Measurements from ENCODE around the gene TMEM132C.

Gene TMEM132C

DNA sequence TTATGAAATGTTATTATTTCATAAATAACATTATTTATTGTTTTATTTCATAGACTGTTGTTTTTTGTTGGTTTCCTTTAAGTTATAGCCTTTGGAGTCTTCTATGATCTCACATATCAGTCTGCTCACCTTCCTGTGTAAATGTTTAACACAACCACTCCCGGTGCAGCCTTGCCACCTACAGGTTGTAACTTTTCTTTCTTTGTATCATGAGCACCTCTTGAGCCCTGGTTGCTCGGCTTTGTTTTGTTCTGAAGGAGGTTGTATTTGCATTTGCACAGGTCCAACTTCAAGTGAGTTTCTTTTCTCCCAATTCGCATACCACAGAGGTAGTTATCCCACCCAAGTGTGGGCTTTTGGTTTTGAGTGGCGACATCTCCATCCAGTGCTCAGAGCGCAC lies 435.4 kb downstream of the TMEM132C start:
- DNase-seq (ENCODE audit: low read depth in 3 of 3, low spot score in 1 of 3): no peak

DNA sequence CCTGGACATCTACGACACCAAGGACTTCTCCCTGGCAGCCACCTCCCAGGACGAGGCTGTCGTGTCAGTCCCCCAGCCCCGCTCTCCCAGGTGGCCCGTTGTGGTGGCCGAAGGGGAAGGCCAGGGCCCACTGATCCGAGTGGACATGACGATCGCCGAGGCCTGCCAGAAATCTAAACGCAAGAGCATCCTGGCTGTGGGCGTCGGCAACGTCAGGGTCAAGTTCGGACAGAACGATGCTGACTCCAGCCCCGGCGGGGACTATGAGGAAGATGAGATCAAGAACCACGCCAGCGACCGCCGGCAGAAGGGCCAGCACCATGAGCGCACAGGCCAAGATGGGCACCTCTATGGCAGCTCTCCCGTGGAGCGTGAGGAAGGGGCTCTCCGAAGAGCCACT lies 438.2 kb downstream of the TMEM132C start:
- no peak for DNase-seq (ENCODE audit: low read depth in 3 of 3, low spot score in 1 of 3)

DNA sequence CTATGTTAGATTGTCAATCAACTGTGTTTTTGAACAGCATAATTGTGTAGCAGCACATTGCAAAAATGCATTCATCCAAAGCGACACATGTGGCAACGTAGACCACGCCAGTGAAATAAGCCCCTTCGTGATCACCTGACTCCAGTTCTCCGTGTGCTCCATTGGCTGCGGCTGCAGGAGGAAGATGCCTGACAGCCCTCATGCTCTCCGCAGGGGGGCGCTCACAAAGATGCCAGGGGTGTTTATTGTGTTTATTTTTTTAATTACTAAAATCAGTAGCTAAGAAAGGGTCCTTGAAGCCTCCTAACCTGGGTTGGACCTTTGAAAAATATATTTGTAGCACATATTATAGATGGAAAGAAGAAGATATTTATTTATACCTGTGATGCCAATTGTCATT lies 440.5 kb downstream of the TMEM132C start:
- DNase-seq (ENCODE audit: low read depth in 3 of 3, low spot score in 1 of 3): no peak

DNA sequence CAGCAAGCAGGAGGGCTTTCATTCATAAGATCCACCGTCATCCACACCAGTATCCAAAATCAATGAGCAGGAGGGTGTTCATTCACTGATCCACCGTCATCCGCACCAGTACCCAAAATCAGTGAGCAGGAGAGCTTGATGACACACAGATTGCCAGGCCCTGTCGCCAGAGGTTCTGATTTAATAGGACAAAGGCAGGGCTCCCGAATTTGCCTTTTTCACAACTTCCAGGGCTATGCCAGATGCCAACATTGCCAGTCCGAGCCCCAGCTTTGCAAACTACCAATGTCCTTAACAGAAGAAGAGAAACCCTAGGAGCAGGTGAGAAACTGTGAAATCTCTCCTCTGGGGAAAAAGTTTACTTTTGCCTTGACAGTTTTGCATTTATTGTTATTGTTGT lies 441.8 kb downstream of the TMEM132C start:
- DNase-seq (ENCODE audit: low read depth in 3 of 3, low spot score in 1 of 3): no peak

DNA sequence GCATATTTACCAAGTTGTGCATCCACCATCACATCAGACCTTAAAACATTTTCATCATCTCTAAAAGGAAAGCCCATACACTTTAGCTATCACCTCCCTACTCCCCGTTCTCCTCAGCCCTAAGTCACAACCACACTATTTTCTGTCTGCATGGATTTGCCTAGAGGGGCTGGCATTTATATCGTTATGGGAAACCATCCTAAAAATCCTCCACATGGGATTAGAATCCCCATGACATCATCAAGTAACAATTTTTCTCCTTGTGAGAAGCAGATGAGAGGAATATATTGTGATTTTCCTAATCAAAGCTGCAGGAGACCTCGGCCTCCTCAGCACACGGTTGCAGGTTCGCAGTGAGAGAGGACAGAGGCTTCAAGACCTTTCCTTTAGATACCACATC lies 442.7 kb downstream of the TMEM132C start:
- DNase-seq (ENCODE audit: low read depth in 3 of 3, low spot score in 1 of 3): no peak

DNA sequence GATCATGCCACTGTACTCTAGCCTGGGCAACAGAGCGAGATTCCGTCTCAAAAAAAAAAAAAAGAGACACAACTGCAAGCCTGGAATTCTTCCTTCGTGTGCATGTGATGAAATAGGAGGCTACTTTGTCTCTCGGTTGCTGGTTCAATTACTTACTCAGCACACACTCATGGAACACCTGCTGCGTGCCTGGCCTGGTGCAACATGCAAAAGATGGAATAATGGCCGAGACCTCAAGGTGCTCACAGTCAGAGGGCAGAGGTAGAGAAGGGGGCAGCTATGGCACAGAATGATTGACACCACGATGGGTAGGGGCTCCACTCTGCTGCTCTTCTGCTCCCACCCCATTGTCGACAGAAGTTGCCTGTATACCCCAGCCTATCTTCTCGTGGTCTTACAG lies 444.5 kb downstream of the TMEM132C start:
- DNase-seq (ENCODE audit: low read depth in 3 of 3, low spot score in 1 of 3): no peak

DNA sequence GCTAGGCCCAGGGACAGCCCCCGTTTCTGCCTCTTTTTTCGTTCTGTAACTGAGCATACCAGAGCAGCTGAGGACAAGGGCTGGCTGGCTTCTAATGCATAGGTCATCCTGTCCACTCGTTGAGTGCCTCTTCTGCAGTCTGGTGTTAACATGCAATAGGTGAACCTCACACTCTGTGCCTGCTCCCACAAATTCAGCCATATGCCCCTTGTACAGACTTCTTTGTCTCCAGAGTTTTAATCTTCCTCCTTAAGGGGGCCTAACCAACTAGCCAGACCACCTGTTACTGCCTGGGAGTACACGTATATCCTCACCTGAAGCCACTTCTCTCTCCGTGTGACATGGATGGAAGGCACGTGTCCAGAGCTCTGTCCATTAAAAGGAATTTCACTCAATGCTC lies 445.7 kb downstream of the TMEM132C start:
- no peak for DNase-seq (ENCODE audit: low read depth in 3 of 3, low spot score in 1 of 3)

DNA sequence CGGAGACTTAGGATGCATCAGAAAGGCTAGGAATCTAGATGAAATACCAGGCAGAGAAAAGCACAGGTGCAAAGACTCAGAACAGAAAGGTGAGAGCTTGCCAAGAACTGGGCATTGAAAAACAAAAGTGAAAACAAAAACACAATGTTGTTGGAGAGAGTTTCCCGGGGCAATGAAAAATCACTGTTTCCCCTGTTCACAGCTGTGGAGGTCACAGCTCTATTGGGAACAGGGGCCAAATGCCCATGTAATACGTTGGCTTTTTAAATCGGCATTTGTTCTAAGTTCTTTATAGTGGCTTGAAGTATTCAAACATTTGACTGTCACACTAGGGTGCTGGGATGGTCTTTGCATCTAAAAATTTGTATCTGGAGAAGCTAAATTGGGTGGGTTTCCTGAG lies 448.5 kb downstream of the TMEM132C start:
- no peak for DNase-seq (ENCODE audit: low read depth in 3 of 3, low spot score in 1 of 3)

DNA sequence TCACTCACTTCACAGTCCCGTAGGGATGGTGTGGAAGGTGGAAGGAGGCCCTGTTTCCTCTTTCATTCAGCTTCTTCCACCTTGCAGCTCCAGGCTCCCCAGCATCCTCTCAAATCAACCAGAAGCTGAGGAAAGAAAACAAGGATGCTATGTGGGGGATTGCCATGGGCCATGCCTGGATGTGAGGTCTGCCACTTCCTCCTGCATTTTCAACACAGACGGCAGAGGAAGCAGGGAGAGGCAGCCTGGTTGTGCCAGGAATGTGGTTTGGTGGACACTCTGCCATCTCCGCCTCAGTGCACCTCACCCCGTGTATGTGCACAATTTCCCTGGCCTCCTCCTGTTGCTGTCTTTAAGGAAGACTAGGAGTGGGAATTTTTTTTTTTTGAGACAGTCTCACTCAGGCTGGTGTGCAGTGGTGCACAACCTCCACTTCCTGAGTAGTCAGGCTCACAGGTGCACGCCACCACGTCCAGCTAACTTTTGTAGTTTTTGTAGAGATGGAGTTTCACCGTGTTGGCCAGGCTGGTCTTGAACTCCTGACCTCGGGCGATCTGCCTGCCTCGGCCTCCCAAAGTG lies 457.6 kb downstream of the TMEM132C start:
- DNase-seq (ENCODE audit: low read depth in 3 of 3, low spot score in 1 of 3): no peak

DNA sequence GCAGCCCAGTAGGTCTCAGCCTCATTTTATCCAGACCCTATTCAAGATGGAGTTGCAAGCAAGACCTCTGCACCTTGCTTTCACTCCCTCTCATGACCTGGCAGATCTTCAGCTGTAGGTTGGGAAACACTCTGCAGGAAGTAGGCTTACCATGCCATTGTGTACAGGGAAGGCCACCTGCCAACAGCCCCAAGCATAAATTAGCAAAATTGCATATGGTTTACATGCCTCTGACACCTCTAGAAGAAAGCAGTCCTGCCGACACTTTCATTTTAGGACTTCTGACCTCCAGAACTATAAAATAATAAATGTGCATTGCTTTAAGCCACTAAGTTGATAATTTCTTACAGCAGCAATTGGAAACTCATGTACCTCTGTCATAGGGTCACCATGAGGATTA lies 459.9 kb downstream of the TMEM132C start:
- DNase-seq (ENCODE audit: low read depth in 3 of 3, low spot score in 1 of 3): no peak

DNA sequence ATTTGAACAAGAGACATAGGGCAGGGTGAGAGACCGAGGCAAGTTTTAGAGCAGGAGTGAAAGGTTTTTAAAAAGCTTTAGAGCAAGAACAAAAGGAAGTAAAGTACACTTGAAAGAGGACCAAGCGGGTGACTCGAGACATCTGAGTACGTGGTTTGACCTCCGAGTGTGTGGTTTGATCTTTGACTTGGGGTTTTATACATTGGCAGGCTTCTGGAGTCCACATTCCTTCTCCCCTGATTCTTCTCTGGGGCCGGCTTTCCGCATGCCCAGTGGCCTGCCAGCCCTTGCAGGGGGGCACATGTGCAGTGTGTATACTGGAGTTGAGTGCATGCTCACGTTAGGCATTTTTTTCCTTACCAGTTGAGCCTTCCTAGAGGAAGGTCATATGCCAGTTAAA lies 460.5 kb downstream of the TMEM132C start:
- no peak for DNase-seq (ENCODE audit: low read depth in 3 of 3, low spot score in 1 of 3)

DNA sequence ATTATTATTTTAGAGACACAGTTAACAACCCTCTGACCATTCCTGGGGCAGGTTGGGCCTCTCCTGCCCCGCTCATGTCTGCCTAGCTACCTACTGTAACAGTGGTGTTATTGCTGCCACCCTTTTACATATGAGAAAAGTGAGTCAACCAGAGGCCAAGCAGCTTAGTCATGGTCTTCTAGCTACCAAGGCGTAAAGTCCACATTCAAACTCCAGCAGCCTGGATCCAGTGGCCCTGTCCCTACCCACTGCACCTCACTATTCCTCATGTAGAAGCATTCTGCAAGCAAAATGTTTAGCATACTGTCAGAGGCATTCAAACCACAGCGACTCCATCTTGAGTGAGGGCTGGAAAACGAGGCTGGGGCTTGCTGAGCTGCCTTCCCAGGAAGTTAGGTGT lies 461.0 kb downstream of the TMEM132C start:
- no peak for DNase-seq (ENCODE audit: low read depth in 3 of 3, low spot score in 1 of 3)

DNA sequence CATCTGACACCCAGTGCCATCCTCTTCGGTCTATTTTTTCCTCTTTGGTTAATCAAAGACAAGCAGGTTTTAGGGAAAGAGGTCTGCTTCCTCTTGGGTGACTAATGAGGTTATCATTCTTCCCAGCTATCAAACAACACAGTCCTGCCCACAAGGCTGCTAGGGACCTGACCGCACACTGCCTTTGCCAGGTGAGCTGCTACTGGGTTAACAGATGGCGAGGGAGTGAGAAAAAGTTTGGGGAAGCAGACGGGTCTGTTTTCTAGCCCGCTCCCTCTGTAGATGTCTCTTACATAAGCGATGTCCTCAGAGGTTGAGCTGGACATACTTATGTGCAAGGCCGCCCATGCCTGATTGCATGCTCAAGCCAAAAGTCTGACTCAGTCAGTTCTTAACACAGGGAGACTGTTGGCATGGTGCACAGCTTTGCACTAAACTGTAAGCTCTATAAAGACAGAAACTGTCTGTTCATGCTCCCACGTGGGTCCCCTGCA lies 462.7 kb downstream of the TMEM132C start:
- DNase-seq (ENCODE audit: low read depth in 3 of 3, low spot score in 1 of 3): no peak

DNA sequence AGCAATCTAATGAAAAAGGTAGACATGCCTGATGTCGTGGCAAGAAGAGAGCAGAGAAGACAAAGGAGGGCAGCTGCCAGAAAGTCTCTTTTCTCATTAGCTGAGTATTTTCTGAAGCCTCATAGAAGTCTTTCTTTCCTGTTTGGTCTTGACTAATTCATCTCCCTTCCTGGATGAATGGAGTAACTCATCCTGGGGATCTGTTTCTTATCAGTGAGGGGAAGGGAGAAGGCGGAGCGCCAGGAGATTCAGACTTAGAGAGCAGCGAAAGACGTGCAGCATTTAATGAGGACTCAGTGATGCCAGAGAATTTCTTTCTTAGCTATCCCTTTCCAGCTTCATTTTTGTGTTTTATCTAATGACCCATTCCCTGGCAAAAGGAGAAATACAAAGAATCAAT lies 467.4 kb downstream of the TMEM132C start:
- no peak for DNase-seq (ENCODE audit: low read depth in 3 of 3, low spot score in 1 of 3)

DNA sequence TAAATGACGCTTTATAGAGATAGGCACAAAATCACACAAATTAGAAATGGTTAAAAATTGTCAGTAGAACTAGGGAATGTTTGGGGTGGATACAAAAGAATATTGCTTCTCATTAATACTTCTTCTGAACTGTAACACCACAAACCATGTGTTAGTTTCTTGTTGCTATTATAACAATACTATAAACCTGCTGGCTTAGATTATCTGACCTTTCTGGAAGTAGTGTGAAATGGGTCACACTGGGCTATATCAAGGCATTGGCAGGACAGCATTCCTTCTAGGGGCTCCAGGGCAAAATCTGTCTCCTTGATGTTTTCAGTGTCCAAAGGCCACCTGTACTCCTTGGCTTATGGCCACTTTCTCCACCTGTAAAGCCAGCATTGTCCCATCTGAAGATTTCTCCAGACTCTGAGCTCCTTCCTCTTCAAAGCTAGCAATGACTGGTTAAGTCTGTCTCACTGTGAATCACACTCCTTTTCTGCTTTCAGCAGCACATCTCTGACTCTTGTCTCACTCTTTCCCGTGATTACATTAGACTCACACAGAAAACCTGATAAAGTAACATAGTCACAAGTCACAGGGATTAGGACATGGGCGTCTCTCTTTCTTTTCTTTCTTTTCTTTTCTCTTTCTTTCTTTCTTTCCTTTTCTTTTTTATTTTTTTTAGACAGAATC lies 470.5 kb downstream of the TMEM132C start:
- no peak for DNase-seq (ENCODE audit: low read depth in 3 of 3, low spot score in 1 of 3)

DNA sequence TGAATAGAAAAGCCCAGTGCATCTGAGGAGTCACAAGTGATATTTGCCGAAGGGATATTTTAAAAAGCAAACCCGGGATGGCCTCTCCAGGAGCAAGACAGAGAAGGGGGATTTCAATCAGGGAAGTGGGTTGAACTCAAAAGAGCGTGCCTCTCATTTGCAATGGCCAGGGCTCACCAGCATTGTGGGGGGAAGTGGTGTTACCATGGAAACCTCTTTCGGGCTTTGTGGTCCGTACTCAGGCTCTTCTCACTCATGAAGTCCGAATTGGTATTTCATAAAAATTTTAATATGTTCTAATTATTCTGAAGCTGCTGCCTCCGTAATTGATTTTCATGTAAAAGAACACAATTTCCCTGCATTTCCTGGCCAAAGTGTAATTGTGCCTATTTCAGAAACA lies 476.9 kb downstream of the TMEM132C start:
- DNase-seq (ENCODE audit: low read depth in 3 of 3, low spot score in 1 of 3): no peak

DNA sequence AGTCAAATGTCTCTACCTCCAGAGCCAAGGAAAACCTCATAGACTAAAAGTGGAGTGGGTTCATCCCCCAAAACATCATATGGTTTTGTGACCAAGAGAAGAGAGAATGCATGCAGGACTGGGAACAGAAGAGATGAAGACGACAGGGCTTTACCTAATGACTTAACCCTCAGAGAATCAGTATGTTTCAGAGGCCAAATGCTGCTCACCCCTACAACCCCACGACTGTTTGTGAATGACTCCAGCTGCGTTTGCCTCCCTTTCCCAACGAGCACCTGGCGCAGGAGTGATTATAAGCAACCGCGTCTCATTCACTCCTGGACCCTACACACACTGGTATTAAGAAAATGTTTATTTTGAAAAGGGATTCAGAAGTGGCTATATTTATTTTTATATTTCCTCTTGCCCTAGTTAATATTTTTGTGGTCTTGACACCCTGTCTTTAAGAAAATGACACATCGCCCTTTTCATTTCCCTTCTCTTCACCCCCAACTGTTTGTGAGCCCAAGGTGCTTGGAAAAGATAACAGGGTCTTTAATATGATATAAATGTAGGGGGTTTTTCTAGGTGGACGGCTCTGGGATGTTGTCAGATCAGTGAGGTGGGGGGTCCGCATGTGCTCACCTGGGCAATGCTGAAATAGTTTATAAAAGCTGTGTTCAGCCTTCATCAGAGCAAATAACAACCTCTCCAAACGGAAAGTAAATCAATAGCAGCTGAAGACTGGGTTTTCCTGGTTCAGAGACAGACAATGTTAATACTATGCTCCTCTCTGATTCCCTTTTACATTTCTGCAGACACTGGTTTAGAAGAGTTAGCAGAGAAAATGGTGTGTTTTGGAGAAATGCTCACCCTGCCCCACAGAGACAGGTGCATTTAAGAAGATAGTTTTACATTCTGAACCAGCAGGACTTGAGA lies 479.1 kb downstream of the TMEM132C start:
- no peak for DNase-seq (ENCODE audit: low read depth in 3 of 3, low spot score in 1 of 3)

DNA sequence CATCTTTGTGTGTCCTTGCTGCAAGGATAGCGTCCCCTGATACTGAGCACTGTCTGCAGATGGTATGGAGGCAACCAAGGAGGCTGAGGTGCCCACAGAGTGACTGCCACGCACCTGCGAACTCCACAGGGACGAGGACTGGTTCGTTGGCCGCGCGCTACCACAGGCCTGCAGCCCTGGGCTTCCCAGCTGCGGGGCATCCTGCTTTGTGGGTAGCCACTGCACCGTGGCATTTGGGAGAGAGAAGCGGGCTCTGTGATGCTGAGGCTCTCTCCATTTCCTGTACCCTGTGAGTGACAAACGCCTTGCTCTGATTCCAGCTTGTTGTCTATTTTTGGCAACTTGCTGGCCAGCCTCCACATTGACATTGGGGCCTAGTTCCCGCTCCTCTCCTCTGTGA lies 480.5 kb downstream of the TMEM132C start:
- DNase-seq (ENCODE audit: low read depth in 3 of 3, low spot score in 1 of 3): no peak

DNA sequence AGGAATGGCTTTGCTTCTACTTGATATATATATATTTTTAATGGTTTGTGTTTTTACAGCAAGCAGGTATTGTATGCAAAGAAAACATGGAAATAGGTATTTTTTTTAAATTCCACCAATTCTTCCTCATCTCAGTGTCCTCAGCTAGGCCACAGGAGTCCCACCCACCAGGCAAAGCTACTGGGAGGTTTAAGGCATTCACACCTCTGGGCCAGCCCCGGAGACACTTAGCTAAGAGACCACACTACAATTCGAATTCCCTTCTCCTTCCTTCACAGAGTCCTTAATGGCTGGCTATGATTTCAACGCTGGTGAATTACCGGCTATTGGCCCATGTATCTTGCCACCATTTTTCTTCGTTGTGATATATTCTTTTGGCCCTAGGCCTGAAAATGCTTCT lies 485.4 kb downstream of the TMEM132C start:
- DNase-seq (ENCODE audit: low read depth in 3 of 3, low spot score in 1 of 3): no peak

DNA sequence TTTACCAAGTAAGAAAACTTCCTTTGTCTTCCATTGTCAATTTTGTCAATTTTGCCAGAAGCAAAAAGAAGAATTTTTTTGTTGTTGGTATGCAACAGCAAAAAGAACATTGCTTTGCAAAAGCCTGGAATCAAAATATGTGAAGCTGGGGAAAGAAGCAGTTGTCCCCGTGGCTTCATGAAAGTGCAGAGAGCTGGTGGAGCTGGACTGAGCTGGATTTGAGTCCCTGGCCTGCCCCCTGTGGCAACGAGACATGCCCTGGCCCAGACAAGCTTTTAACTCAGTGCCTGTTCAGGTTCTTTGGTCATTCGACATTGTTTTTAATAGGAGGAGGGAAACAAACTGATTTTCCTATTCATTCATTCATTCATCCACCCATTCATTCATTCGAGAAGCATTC lies 486.5 kb downstream of the TMEM132C start:
- DNase-seq (ENCODE audit: low read depth in 3 of 3, low spot score in 1 of 3): no peak

DNA sequence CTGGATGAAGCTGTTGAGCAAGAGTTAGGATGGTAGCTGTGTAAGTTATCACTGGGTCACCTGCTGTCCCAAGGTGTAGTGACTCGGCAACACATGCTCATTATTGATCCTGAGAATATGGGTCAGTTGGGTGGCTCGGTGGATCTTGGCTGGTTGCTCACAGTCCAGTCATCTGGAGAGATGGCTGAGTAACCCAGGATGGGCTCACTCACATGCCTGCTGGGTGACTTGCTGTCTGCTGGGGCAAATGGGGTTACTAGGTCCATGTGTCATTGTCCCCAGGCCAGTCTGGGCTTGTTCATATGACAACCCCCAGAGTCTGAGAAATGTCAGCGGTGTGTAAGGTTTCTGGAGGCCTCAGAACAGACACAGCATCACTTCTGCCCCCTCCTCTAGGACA lies 487.3 kb downstream of the TMEM132C start:
- no peak for DNase-seq (ENCODE audit: low read depth in 3 of 3, low spot score in 1 of 3)

DNA sequence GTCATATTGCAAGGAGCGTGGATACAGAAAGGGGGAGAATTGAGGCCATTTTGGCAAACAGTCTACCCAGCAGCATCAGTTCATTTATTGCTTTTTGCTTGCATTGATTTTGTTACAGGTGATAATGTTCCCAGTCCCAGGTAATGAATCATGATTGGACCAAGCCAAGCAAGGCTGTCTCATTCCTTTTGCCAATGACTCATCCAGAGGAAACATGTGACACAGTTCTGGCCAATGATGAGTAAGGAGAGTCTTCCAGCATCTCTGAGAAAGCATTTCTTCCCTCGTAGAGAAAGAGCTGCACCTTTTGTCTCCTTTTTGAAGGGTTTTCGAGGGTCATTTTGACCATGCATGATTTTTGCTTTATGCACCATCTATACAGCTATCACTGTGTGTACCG lies 488.6 kb downstream of the TMEM132C start:
- no peak for DNase-seq (ENCODE audit: low read depth in 3 of 3, low spot score in 1 of 3)

Data from stimulated activated CD4-positive, alpha-beta T cell treated with anti-CD3 and anti-CD28 coated beads, TNF-alpha, amount 100 ng/mL, for 1 hour (primary cell).